ENCODE results near the gene NHLRC1.

Gene NHLRC1

DNA sequence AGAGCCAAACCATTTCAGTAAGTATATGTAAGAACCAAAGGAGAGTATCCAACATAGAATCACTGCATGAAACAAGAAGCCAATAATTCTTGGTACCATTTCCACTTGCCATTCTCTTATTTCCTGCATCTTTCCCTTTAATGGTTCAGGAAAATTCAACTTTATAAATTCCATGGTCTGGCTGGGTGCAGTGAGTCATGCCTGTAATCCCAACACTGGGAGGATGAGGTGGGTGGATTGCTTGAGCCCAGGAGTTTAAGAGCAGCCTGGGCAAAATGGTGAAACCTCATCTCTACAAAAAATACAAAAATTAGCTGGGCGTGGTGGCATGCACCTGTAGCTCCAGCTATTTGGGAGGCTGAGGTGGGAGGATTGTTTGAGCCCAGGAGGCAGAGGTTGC lies 21.2 kb downstream of the NHLRC1 start:
- H2AFZ ChIP-seq (ENCODE audit: low read length) = no peak overlapping the region
- no peaks in the 10 kb centered on the region for H3K9me3 ChIP-seq (ENCODE audit: low read length)
- no peaks in the 10 kb centered on the region for H3K9me2 ChIP-seq (ENCODE audit: low read depth, low read length)
- no peak overlapping the region for H3K4me2 ChIP-seq (ENCODE audit: low read length)
- TF ChIP-seq, protein P1, sequence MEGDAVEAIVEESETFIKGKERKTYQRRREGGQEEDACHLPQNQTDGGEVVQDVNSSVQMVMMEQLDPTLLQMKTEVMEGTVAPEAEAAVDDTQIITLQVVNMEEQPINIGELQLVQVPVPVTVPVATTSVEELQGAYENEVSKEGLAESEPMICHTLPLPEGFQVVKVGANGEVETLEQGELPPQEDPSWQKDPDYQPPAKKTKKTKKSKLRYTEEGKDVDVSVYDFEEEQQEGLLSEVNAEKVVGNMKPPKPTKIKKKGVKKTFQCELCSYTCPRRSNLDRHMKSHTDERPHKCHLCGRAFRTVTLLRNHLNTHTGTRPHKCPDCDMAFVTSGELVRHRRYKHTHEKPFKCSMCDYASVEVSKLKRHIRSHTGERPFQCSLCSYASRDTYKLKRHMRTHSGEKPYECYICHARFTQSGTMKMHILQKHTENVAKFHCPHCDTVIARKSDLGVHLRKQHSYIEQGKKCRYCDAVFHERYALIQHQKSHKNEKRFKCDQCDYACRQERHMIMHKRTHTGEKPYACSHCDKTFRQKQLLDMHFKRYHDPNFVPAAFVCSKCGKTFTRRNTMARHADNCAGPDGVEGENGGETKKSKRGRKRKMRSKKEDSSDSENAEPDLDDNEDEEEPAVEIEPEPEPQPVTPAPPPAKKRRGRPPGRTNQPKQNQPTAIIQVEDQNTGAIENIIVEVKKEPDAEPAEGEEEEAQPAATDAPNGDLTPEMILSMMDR (IDR thresholded peaks at IDR 0.05; ENCODE audit: low read length) = no peak
- no peak for TF ChIP-seq EZH2 (IDR thresholded peaks at IDR 0.05; ENCODE audit: borderline replicate concordance, low read length)
- no peaks in the 10 kb centered on the region for H3K4me1 ChIP-seq (ENCODE audit: insufficient read depth, low read length, severe bottlenecking)
- no peaks in the 10 kb centered on the region for H3K79me2 ChIP-seq (ENCODE audit: insufficient read depth, low read length)
- no peaks in the 10 kb centered on the region; the same call in 1 of the 2 replicates for H3K27me3 ChIP-seq (ENCODE audit: insufficient read depth, low read length)
- no peaks in the 10 kb centered on the region for H4K20me1 ChIP-seq (ENCODE audit: insufficient read depth, low read length)
- H3K27ac ChIP-seq (ENCODE audit: low read depth, low read length, poor library complexity, severe bottlenecking) = no peak overlapping the region
- H3K9ac ChIP-seq (ENCODE audit: low read length) = no peak overlapping the region
- H3K4me3 ChIP-seq (ENCODE audit: low read depth, low read length, poor library complexity, severe bottlenecking) = no peak overlapping the region
- no peaks in the 10 kb centered on the region for H3F3A ChIP-seq (ENCODE audit: insufficient read depth, low read length)
- no peaks in the 10 kb centered on the region for H3K36me3 ChIP-seq (ENCODE audit: insufficient read depth, low read length)

DNA sequence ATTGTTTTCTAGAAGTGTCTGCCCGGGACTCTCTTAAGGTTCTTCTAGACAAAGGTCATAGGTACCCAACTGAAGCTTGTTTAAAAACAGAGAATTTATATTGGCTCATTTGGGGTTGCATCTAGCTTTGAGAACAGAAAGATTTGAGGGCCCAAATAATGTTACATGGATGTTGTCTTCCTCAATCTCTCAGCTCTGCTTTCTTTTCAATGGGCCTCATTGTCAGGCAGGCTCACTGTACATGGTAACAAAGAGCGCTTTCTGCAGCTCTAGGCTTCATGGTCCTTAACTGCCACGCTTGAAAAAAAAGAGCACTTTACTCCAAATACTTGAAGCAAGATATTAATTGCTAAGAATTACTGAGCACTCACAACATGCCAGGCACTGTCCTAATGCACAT lies 22.2 kb downstream of the NHLRC1 start:
- no peaks in the 10 kb centered on the region for H3K79me2 ChIP-seq (ENCODE audit: insufficient read depth, low read length)
- no peak overlapping the region for H3K9ac ChIP-seq (ENCODE audit: low read length)
- TF ChIP-seq, protein P1 (IDR thresholded peaks at IDR 0.05; ENCODE audit: low read length) = no peak
- TF ChIP-seq EZH2 (IDR thresholded peaks at IDR 0.05; ENCODE audit: borderline replicate concordance, low read length) = no peak
- no peaks in the 10 kb centered on the region for H3K9me2 ChIP-seq (ENCODE audit: low read depth, low read length)
- no peak overlapping the region for H2AFZ ChIP-seq (ENCODE audit: low read length)
- H3K4me2 ChIP-seq (ENCODE audit: low read length) = no peak overlapping the region
- H3K4me3 ChIP-seq (ENCODE audit: low read depth, low read length, poor library complexity, severe bottlenecking) = no peak overlapping the region
- no peaks in the 10 kb centered on the region for H3K4me1 ChIP-seq (ENCODE audit: insufficient read depth, low read length, severe bottlenecking)
- no peaks in the 10 kb centered on the region; the same call in 1 of the 2 replicates for H3K27me3 ChIP-seq (ENCODE audit: insufficient read depth, low read length)
- H4K20me1 ChIP-seq (ENCODE audit: insufficient read depth, low read length) = no peaks in the 10 kb centered on the region
- no peaks in the 10 kb centered on the region for H3K9me3 ChIP-seq (ENCODE audit: low read length)
- no peaks in the 10 kb centered on the region for H3K36me3 ChIP-seq (ENCODE audit: insufficient read depth, low read length)
- H3K27ac ChIP-seq (ENCODE audit: low read depth, low read length, poor library complexity, severe bottlenecking) = no peak overlapping the region
- H3F3A ChIP-seq (ENCODE audit: insufficient read depth, low read length) = no peaks in the 10 kb centered on the region

DNA sequence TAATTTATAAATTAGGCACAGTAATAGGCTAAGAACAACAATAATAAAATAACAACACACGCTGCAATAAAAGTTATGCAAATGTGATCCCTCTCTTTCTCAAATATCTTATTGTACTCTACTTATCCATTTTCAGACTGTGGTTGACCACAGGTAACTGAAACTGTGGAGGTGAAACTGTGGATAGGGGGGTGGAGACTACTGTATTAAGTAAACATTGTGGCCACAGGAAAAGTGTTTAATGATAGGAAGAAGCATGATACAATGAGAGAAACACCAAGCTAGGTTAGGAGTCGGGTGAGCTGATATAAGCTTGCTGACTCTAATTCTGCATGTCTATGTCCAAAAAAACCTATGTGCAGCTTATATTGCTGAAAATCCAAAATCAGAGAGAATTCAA lies 23.0 kb downstream of the NHLRC1 start:
- Histone ChIP-seq H3K27me3 (ENCODE audit: insufficient read depth, low read length) (no peaks in the 10 kb centered on the region; the same call in 1 of the 2 replicates), H3K4me2 (ENCODE audit: low read length) (no peak overlapping the region)
- TF ChIP-seq, protein P1 (IDR thresholded peaks at IDR 0.05; ENCODE audit: low read length) = no peak
- no peak for TF ChIP-seq EZH2 (IDR thresholded peaks at IDR 0.05; ENCODE audit: borderline replicate concordance, low read length)

More for the DNA sequence above, 23.0 kb downstream of the NHLRC1 start:
- Histone ChIP-seq H2AFZ (ENCODE audit: low read length) (no peak overlapping the region), H3K27ac (ENCODE audit: low read depth, low read length, poor library complexity, severe bottlenecking) (no peak overlapping the region), H3K36me3 (ENCODE audit: insufficient read depth, low read length) (no peaks in the 10 kb centered on the region), H3K79me2 (ENCODE audit: insufficient read depth, low read length) (no peaks in the 10 kb centered on the region), H3F3A (ENCODE audit: insufficient read depth, low read length) (no peaks in the 10 kb centered on the region), H4K20me1 (ENCODE audit: insufficient read depth, low read length) (no peaks in the 10 kb centered on the region), H3K4me1 (ENCODE audit: insufficient read depth, low read length, severe bottlenecking) (no peaks in the 10 kb centered on the region), H3K9me2 (ENCODE audit: low read depth, low read length) (no peaks in the 10 kb centered on the region), H3K9me3 (ENCODE audit: low read length) (no peaks in the 10 kb centered on the region), H3K9ac (ENCODE audit: low read length) (no peak overlapping the region), H3K4me3 (ENCODE audit: low read depth, low read length, poor library complexity, severe bottlenecking) (no peak overlapping the region)

Data from OCI-LY1 (cell line).